ENCODE results near the gene PIP5K1C. TPM values are rescaled to one million over a fixed set of nuclear protein-coding genes. Genes with fewer than 3 reads are reported as not detected.
"Not testable (repeated sequence)": the region's sequence is repeated elsewhere in the genome, so short reads cannot be mapped to it uniquely, and the experiment has no call there.

The PIP5K1C gene
- total RNA-seq, 6 experiments from 2014 or later = 73.8 to 95.6 (median 78.7) TPM

GRCh38 chr19:3634496-3635045, 65.7 kb downstream of the PIP5K1C start:
- DNase-seq = no peak
- peaks cover 12% of the 10 kb centered on the region for H3K27me3 Mint-ChIP-seq (ENCODE audit: insufficient read depth)
- H3K4me1 Mint-ChIP-seq (ENCODE audit: low read depth) = no peaks in the 10 kb centered on the region
- H3K9me3 Mint-ChIP-seq = no peaks in the 10 kb centered on the region
- 0 out of 2 replicates have a peak, but pooled peaks cover 4% of the 10 kb centered on the region for H3K36me3 Mint-ChIP-seq (ENCODE audit: low read depth)
- TF ChIP-seq CTCF (IDR thresholded peaks at IDR 0.05) = no peak
- H3K27ac Mint-ChIP-seq = no peak overlapping the region
- no peak overlapping the region for H3K4me3 Mint-ChIP-seq

- H3K4me3 Mint-ChIP-seq = no peak overlapping the region; the same call in 1 of the 2 replicates
- H3K4me1 Mint-ChIP-seq (ENCODE audit: low read depth) = no peaks in the 10 kb centered on the region
- H3K27ac Mint-ChIP-seq = no peak overlapping the region
- TF ChIP-seq CTCF (IDR thresholded peaks at IDR 0.05) = no peak
- DNase-seq = no peak
- no peaks in the 10 kb centered on the region for H3K9me3 Mint-ChIP-seq
- H3K36me3 Mint-ChIP-seq (ENCODE audit: low read depth) = no peaks in the 10 kb centered on the region
- peaks cover 12% of the 10 kb centered on the region for H3K27me3 Mint-ChIP-seq (ENCODE audit: insufficient read depth)
These were observed 66.7 kb downstream of the PIP5K1C start for GRCh38 chr19:3633559-3633988.

- no peak overlapping the region; the same call in 1 of the 2 replicates for H3K4me3 Mint-ChIP-seq
- TF ChIP-seq CTCF (IDR thresholded peaks at IDR 0.05) = no peak
- H3K4me1 Mint-ChIP-seq (ENCODE audit: low read depth) = no peaks in the 10 kb centered on the region
- peaks cover 10% of the 10 kb centered on the region for H3K27me3 Mint-ChIP-seq (ENCODE audit: insufficient read depth)
- H3K36me3 Mint-ChIP-seq (ENCODE audit: low read depth) = no peaks in the 10 kb centered on the region
- H3K9me3 Mint-ChIP-seq = no peaks in the 10 kb centered on the region
- no peak for DNase-seq
- H3K27ac Mint-ChIP-seq = no peak overlapping the region
These were observed 67.3 kb downstream of the PIP5K1C start for GRCh38 chr19:3632739-3633558.

GRCh38 chr19:3632098-3632497, 68.2 kb downstream of the PIP5K1C start:
- Mint-ChIP-seq H3K9me3 (no peaks in the 10 kb centered on the region), H3K4me3 (no peak overlapping the region), H3K4me1 (ENCODE audit: low read depth) (no peaks in the 10 kb centered on the region), H3K27me3 (ENCODE audit: insufficient read depth) (peaks cover 13% of the 10 kb centered on the region), H3K36me3 (ENCODE audit: low read depth) (no peaks in the 10 kb centered on the region), H3K27ac (no peak overlapping the region)
- DNase-seq = no peak
- peak; percentile 21; the same call in 1 of the 2 replicates for TF ChIP-seq CTCF (IDR thresholded peaks at IDR 0.05)

- TF ChIP-seq CTCF (IDR thresholded peaks at IDR 0.05) = no peak
- Mint-ChIP-seq H3K36me3 (ENCODE audit: low read depth) (no peaks in the 10 kb centered on the region), H3K27me3 (ENCODE audit: insufficient read depth) (peaks cover 21% of the 10 kb centered on the region), H3K9me3 (no peaks in the 10 kb centered on the region), H3K4me3 (no peak overlapping the region), H3K4me1 (ENCODE audit: low read depth) (no peaks in the 10 kb centered on the region), H3K27ac (no peak overlapping the region)
- no peak for DNase-seq
These were observed 69.0 kb downstream of the PIP5K1C start for GRCh38 chr19:3631053-3631861.

GRCh38 chr19:3628766-3629165, 71.5 kb downstream of the PIP5K1C start:
- H3K36me3 Mint-ChIP-seq (ENCODE audit: low read depth); H3K27ac Mint-ChIP-seq; H3K9me3 Mint-ChIP-seq; DNase-seq; H3K4me3 Mint-ChIP-seq: not testable (repeated sequence)
- Mint-ChIP-seq H3K4me1 (ENCODE audit: low read depth) (peaks cover 16% of the 10 kb centered on the region), H3K27me3 (ENCODE audit: insufficient read depth) (peaks cover 18% of the 10 kb centered on the region)
